HG03558 (cell line): Measurements from ENCODE around the gene SETD2.
"Not testable (repeated sequence)": the region's sequence is repeated elsewhere in the genome, so short reads cannot be mapped to it uniquely, and the experiment has no call there.

ENCODE experiments used
- ATAC-seq: cut with Tn5 transposase; IDR thresholded peaks from one replicate; pipeline ENCODE4 v1.9.1; 2021; ENCODE audit warnings: moderate number of reproducible peaks; ENCODE audit not compliant: unreplicated experiment; ENCODE audit errors: extremely low read depth

Gene SETD2

GRCh38 chr3:47151836-47152235 lies 12.1 kb downstream of the SETD2 start:
- ATAC-seq: no peak

- no peak for ATAC-seq
Observed at GRCh38 chr3:47149339-47149933, 14.5 kb downstream of the SETD2 start.

- no peak for ATAC-seq
Observed at GRCh38 chr3:47145272-47145671, 18.6 kb downstream of the SETD2 start.

- no peak for ATAC-seq
Observed at GRCh38 chr3:47143068-47143467, 20.8 kb downstream of the SETD2 start.

- not testable (repeated sequence) for ATAC-seq
Observed at GRCh38 chr3:47142536-47142935, 21.4 kb downstream of the SETD2 start.

GRCh38 chr3:47140973-47141461 lies 22.9 kb downstream of the SETD2 start:
- ATAC-seq: peak; percentile 74

- not testable (repeated sequence) for ATAC-seq
Observed at GRCh38 chr3:47140553-47140952, 23.4 kb downstream of the SETD2 start.

- no peak for ATAC-seq
Observed at GRCh38 chr3:47134311-47134710, 29.6 kb downstream of the SETD2 start.

- no peak for ATAC-seq
Observed at GRCh38 chr3:47133641-47134040, 30.3 kb downstream of the SETD2 start.

- no peak for ATAC-seq
Observed at GRCh38 chr3:47130557-47130956, 33.4 kb downstream of the SETD2 start.

- no peak for ATAC-seq
Observed at GRCh38 chr3:47128137-47128536, 35.8 kb downstream of the SETD2 start.

GRCh38 chr3:47123857-47124256 lies 40.1 kb downstream of the SETD2 start:
- no peak for ATAC-seq

GRCh38 chr3:47121409-47121808 lies 42.5 kb downstream of the SETD2 start:
- no peak for ATAC-seq

- ATAC-seq: no peak
Observed at GRCh38 chr3:47120138-47120537, 43.8 kb downstream of the SETD2 start.

- not testable (repeated sequence) for ATAC-seq
Observed at GRCh38 chr3:47119387-47119786, 44.5 kb downstream of the SETD2 start.

GRCh38 chr3:47117807-47118364 lies 46.0 kb downstream of the SETD2 start:
- ATAC-seq: no peak

GRCh38 chr3:47115524-47115923 lies 48.4 kb downstream of the SETD2 start:
- not testable (repeated sequence) for ATAC-seq

- no peak for ATAC-seq
Observed at GRCh38 chr3:47113669-47114365, 50.1 kb downstream of the SETD2 start.

- no peak for ATAC-seq
Observed at GRCh38 chr3:47112997-47113396, 50.9 kb downstream of the SETD2 start.

GRCh38 chr3:47109393-47109792 lies 54.5 kb downstream of the SETD2 start:
- no peak for ATAC-seq

GRCh38 chr3:47108546-47108945 lies 55.4 kb downstream of the SETD2 start:
- ATAC-seq: no peak

- no peak for ATAC-seq
Observed at GRCh38 chr3:47104259-47104658, 59.7 kb downstream of the SETD2 start.
